Hematopoietic multipotent progenitor cell treated with erythropoietin and hydrocortisone succinate and interleukin-3 and kit ligand, for 4 days (in vitro differentiated cells): ENCODE measurements around the gene LY6G6F.
A peak's percentile ranks its signal among the peaks of the same experiment; 100 is the strongest.

ENCODE experiments used
- DNase-seq: peaks from one replicate; pipeline ENCODE4 v3.0.0-alpha.2; 2015

LY6G6F gene, protein sequence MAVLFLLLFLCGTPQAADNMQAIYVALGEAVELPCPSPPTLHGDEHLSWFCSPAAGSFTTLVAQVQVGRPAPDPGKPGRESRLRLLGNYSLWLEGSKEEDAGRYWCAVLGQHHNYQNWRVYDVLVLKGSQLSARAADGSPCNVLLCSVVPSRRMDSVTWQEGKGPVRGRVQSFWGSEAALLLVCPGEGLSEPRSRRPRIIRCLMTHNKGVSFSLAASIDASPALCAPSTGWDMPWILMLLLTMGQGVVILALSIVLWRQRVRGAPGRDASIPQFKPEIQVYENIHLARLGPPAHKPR

DNA sequence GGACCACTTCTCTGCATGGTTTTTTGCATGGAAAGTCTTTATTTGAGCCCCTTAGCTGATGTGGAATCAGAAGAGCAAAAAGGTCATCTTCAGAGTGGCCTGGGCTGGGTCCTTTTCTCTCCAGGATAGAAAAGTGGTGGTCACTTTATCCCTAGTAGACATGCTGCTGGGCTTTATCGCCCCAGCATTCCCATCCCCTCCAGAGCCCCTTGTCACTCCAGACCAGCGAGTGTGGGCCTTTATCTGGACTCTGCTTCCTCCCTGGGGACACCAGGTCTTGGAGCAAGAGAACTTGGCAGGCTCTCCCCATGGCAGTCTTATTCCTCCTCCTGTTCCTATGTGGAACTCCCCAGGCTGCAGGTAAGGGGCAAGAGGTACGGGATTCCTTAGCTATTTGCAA is at the start of gene LY6G6F:
LY6G6F (plus strand) TSS at position 268 of the 400 bp plus-strand sequence; CDS start at position 309, 41 bp downstream.
- DNase-seq: no peak

DNA sequence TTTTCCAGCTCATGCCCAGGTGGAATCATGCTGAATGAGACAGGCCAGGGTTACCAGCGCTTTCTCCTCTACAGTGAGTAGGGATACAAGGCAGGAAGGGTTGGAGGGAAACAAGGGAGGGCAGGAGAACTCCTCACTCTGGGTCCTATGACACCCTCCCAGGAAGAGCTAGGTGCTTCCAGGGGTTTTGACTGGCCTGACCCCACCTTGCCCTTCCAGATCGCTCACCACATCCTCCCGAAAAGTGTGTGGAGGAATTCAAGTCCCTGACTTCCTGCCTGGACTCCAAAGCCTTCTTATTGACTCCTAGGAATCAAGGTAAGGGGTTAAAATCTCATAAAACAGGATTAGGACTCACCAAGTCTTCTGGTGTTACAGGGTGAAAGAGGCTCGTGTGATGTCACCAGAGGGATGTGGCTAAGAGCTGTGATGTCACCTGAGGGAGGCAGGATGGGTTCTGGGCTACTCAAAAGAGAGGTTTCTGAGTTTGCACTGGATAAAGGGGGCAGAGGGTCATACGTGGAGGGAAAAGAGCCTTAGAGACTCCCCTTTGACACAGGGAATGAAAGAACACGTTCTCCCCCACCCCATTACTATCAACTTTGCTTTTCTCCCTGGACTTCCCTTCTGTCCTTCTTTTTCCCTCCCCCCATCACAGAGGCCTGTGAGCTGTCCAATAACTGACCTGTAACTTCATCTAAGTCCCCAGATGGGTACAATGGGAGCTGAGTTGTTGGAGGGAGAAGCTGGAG is 49.1 kb upstream of the LY6G6F start:
- DNase-seq: peak; percentile 35

DNA sequence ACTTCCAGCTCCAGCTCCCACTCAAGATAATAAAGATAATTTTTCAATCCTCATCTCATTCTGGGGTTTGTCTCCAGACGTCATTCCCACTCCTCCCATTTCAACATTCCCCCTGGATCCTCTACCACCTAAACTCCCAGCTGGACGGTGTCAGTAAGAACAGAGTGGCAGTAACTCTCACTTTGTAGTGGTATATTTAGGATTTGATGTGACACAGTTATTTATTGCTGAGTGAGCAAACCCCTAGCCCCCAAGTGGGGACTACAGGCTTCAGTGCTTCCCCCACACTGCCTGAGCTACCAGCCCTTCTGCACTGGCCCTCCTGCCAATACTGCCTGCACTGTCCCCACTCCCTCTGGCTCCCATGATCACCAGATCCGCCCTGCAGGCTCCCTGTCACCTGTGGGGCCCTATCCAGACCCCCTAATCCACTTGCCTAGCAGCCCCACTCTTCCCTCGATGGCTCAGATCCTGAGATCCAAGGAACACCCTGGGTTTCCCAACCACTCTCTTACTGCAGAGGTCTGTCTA is 48.4 kb upstream of the LY6G6F start:
- DNase-seq: no peak

DNA sequence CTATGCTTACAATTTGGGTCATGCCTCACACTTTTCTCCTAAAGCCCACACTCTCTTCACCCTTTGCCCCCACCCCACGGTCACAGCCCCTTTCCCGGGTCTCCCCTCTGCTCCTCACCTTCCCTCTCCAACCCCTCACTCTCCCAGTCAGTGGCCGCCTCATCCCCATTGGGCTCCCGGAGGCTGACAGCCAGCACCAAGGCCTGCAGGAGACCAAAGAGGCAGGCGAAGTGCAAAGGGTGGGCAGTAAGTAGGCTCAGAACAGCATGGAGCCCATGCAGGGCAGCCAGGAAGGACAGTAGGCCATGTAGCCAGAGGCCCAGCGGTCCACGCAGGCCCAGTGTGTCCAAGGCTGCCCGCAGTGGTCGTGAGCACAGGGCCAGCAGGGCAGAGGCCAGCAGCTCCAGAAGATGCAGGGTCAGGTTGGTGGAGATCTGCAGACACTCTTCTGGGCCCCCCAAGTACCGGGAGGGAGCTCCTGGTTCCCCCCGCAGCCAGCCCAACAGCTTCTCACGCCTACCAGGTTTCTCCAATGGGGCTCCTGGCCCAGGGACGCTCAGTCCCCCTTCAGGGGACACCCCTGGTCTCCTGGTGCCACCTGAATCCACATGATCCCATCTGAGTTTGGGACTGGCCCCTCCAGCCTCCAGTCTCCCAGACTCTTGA is 47.5 kb upstream of the LY6G6F start:
- DNase-seq: no peak

DNA sequence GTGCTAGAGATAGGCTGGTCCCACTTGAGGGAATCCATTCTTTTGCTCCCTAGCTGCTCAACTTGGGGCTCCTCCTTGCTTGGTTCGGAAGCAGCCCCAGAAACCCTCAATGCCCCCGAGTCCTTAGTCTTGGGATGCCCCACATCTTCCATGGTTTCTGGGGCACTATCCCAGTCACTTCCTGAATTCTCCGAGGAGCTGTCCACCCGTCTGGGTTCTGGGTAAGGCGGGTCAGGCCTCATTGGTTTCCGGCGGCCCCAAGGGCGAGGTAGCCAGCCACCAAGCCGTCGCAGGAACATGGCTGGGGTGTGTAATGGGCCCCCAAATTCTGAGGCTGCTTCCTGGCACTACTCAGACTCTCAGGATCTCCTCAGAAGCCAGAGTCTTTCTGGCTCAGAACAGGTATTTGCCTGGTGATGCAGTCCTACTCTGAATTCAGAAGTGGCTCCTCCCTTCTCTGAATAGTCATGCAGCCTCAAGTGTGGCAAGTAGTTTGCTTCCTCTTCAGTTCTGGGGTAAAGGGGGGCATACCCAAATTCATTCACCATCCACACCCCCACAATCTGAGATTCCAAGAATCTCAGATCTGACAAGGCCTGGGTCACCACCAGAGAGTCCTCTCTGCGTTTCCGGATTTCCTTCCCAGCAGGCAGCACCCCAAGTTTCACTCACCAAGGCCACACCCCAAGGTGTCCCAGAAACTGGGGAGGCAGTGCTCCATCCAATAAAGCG is 46.9 kb upstream of the LY6G6F start:
- DNase-seq: peak; percentile 66

DNA sequence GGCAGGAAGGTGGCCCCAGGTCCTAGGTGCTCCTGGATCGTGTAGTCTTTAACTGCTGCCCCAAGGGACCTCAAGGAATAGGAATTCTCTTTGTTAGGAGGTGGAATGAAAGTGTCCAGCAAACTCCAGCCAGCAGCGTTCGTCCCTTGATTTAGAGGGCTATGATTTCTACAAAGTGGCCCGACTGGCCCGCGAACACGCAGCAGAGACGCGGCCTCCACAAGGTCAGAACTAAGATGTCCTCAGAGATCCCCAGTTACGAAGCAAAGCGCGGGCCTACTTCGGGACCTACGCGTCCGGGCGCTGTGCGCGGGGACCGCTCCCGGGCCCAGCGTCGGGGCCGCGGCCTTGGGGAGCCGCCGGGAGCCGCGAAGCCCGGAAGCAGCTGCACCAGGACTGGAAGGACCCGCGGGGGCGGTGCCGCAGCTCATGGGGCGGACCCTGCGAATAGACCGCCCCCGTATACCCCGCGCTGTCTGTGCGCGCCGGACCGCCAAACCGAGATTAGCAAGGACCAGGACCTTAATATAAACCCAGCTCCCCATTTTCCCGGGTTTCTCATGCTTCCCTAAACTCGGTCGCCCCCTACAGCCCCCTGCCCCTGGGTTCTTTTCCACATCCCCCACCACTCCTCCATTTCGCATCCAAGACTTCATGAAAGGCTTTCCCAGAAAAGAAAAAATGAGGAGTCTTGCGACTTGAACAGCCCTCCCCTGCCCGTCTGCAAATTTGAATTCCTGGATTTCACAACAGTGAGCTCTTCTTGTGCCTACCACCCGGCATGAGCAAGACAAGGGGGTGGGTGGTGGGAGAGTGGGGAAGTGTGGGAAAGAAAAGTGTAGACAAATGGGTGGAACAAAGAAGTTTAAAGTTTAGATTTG is 46.0 kb upstream of the LY6G6F start, which contains the start of gene C6orf47:
C6orf47 (minus strand) TSS at position 398 of the 881 bp plus-strand sequence. CDS start 831 bp downstream, outside the sequence.
- peak; percentile 95 for DNase-seq

DNA sequence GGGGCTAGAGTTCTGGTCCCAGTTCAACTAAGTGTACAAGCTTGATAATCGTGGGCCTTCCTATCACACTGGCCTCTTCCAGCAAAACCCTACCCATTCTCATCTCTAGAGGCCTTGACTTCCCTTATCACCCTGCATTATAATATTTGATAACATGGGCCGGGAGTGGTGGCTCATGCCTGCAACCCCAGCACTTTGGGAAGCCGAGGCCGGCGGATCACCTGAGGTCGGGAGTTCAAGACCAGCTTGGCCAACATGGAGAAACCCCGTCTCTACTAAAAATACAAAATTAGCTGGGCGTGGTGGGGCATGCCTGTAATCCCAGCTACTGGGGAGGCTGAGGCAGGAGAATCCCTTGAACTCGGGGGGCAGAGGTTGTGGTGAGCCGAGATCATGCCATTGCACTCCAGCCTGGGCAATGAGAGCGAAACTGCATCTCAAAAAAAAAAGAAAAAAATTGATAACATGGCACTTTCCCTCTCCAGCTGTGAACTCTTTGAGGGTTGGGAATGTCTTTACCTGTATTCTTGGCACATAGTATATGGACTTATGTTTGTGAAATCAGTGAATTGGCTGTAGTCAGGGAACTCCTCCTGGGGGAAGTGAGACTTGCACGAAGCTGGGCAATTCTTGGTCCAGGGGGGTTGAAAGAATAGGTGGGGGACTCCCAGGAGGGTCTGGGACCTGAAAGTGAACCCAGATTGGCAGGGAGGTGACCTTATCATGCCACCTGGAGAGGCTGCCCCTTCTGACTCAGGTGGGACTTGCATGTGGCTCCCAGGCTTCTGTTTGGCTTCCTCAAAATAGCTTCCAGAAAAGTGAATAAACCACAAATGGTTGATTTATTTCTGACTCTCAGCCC is 45.2 kb upstream of the LY6G6F start:
- DNase-seq: peak; percentile 48

DNA sequence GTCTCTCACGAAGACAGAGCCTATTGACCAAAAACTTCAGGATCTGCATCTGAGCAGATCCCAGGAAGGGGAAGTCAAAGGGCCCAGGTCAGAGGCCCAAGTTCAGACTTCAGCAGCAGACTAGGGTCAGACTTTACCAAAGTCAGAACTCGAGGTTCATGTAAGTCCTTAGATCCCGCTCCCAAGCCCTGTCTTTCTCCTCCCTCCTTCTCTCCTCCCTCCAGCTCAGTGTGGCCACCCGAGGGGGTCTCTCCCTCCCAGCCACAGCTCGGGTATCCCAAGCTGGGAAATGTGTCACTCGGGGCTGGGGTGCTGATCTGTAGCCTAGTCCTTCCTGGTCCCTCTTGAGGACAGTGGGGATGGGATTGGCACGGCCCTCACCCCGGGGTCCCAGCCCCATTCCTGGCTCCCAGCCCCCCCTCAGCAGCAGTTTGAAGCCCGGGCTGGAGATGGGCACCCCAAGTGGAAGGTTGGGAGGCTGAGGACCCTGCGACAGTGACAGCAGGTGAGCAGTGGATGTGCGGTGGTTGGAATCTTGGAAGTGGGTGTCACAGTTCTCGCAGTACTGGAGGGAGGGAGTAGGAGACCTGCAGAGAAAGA is 44.4 kb upstream of the LY6G6F start:
- no peak for DNase-seq

DNA sequence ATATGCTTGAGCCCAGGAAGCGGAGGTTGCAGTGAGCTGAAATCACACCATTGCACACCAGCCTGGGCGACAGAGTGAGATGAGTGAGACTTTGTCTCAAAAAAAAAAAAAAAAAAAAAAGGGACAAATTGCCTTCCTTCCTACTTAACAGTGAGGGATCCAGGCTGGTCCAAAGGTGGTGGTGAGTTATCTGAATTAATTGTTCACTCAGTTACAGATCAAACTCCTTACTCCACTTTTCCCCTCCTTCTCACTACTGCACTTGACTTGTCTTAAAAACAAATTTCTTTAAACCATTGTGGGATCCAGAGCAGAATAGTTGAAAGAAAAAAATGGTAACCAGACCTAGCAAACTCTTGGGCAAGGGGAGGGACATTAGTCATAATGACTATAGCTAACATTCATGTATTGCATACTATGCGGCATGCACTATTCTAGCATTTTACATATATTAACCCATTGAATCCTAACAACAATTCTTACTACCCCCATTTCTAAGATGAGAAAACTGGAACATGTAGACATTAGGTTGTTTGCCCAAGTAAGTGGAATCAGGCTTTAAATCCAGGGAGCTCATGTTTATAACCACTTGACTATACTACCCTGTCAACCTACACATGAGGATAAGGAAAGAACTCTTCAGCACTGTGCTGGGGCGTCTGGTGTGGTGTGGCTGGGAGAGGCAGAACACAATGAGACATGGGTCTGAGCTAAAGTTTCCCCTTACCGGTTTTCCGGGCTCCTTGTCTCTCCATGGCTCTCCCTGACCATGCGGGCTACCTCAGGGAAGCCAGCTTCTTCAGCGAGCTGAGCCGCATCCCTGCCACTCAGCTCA is 43.3 kb upstream of the LY6G6F start:
- no peak for DNase-seq

DNA sequence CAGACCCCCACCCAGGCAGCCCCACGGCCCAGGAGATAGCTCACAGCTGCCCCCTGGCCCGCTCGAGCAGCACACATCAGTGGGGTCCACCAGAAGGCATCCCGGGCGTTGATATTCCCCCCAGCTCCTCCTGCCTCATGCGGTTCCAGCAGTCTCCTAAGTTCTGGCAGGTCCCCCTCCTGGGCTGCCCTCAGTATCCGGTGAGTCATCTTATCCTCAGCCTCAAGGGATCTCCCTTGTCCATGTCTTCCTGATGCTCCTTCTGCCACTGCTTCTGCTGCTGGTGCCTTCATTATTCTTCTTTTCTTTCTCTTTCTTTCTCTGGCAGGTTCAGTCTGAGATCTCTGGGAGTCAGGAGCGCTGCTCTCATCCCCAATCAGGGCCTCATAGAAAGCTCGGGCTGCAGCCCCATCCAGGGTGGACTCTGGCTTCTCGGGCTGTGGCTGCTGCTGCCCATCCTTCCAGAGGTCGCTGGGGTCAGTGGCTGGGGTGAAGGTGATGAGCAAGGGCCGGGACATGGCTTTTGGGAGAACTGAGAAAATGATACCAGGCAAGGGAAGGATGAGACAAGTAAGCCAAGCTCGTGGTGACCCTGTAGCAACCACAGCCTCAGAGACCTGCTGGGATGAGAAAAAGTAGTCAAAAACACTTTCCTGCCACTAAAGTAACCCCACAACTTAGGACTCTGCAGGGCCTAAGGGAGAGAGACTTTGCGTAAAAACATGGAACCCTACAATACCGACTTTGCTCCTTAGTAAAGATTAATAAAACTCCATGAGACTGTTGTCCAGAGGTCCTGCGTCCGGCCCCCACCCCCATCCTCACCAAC is 42.5 kb upstream of the LY6G6F start:
- peak; percentile 40 for DNase-seq

DNA sequence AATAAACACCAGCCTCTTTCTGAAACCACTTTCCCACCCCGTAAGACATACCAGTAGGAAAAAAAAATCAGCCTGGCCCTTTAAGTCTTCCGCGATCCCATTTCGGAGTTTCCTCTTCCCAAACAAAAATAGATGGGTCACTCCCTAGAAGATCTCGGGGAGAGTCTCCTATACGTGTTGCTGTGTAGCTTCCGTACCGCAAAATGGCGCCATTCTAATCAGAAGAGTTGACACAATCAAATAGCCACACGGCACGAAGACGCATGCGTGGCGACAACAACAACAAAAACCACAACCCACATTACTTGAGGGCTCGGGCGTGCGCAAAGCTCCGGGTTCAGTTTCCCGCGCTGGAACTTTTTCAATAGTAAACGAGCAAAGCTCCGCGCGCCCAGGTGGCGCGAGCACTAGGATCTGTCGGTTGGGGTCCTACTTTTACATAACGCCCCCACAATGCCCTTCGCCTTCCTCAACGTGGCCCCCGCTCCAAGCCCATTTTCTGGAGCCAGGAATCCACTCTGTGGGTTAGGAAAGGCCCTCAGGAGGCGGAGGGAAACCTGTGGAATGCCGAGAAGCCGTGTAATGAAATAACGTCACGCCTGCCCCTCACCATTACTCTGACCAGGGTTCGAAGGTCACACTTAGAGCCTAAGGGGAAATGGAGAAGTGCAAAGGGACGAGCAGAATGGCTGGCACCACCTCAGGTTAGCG is 41.7 kb upstream of the LY6G6F start, which contains the start of gene GPANK1:
GPANK1 (minus strand) TSS at position 208 of the 711 bp plus-strand sequence. CDS start 519 bp downstream, outside the sequence.
- DNase-seq: peak; percentile 99

DNA sequence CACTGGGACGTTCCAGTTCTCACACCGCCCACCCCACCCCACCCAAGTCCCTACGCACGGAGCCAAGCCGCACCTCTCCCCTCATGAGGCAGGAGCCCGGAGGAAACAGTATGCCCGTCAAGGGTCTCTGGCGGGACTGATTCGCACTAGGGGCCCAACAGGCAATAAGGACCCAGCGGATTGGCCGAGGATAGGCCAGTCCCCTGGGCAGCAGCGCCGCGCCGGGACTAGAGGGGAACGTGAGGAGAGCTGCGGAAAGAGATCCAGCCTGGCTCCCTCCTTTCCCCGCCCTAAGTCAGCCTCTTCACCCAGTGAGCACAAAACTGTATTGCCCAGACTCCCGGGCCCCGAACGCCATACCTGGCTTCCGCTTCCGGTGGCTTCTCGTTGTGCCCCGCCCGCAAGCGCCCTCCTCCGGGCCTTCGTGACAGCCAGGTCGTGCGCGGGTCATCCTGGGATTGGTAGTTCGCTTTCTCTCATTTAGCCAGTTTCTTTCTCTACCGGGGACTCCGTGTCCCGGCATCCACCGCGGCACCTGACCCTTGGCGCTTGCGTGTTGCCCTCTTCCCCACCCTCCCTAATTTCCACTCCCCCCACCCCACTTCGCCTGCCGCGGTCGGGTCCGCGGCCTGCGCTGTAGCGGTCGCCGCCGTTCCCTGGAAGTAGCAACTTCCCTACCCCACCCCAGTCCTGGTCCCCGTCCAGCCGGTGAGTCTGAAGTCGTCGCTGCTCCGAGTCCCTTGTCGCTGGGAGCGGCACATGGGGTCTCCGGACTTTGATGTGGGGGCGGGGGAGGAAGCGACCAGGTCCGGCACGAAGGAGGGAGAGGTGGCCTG is 40.9 kb upstream of the LY6G6F start, which contains the start of gene CSNK2B:
CSNK2B (plus strand) TSS at position 580 of the 836 bp plus-strand sequence. CDS start 752 bp downstream, outside the sequence.
- peak; percentile 100 for DNase-seq

DNA sequence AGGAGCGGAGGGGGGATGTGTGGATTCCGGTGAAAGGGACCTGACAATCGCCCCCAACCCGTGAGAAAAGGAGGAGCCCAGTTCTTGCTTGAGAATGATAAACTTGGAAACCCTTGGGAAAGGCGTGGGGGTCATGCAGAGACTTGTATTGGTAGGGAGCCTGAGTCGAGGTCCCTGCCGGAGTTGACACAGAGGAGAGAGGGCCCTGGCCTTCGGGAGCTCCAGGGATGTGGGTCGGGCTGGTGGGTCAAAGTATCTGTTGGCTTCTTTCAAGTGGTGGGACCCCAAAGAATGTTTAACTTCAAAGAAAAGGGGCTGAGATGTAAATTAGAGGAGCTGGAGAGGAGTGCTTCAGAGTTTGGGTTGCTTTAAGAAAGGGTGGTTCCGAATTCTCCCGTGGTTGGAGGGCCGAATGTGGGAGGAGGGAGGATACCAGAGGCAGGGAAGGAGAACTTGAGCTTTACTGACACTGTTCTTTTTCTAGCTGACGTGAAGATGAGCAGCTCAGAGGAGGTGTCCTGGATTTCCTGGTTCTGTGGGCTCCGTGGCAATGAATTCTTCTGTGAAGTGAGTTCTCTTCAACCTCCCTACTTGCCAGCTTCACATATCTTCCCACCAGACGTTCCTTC is 40.2 kb upstream of the LY6G6F start:
- DNase-seq: peak; percentile 28

DNA sequence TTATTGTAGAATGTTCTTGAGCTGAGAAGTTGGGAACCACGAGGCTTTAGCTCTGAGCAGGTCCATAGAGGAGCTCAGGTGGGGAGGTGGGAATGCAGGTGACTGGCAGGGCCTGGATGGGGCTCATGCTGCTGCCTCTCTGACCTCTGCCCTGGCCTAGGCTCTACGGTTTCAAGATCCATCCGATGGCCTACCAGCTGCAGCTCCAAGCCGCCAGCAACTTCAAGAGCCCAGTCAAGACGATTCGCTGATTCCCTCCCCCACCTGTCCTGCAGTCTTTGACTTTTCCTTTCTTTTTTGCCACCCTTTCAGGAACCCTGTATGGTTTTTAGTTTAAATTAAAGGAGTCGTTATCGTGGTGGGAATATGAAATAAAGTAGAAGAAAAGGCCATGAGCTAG is 37.0 kb upstream of the LY6G6F start, which contains the start of gene LY6G5B:
LY6G5B (plus strand) TSS at position 301 of the 400 bp plus-strand sequence. CDS start 975 bp downstream, outside the sequence.
- DNase-seq: no peak

DNA sequence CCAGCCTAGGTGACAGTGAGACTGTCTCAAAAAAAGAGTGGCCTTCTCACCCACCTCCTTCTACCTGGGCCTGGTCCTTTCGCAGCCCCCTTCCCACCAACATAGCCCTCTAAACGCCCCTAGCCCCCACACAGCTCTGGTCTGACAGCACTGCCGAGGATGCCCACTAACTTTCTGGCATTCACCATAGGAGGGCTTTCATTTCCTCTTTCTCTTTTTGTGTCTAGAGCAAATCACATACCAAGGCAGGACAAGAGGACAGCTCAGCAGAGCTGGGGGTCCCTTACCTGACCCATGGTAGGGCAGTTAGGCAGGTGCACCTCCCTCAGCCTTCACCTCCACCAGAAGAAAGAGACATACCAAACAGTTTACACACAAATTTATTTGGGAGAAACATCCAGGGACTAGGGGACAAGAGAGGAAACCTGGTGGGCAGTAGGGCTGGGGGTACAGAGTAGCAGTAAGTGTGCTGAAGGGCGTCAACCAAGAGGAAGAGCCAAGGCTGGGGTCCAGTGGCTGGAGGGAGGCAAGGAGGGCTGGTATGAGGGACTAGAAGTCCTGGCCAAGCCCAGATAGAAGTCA is 30.3 kb upstream of the LY6G6F start:
- no peak for DNase-seq
